Heart right ventricle (tissue), 16 donors: ENCODE data around the gene PCSK5. TPM values are rescaled to one million over a fixed set of nuclear protein-coding genes. Genes with fewer than 3 reads are reported as not detected.

Source experiments
- ATAC-seq, 8 donors: fragments of 200-7000 bp; cut with Tn5 transposase; one replicate each; pipeline ENCODE4 v1.9.1; 2020; ENCODE audit warnings: mild to moderate bottlenecking in 8 of 8, moderate library complexity in 8 of 8, moderate number of reproducible peaks in 1 of 8
- DNase-seq, 2 donors: peaks; one replicate each; pipeline ENCODE4 v3.0.0-alpha.2; 2020
- H3K27ac ChIP-seq, 10 donors: fragments of 200-600 bp; sonication (generic) in 2 of 10; one replicate each; pipeline versions ENCODE4 v1.5.0 to v1.8.0; 2020 to 2022; ENCODE audit warnings: mild to moderate bottlenecking in 3 of 10
- H3K27me3 ChIP-seq, 7 donors: fragments of 200-600 bp; one replicate each; pipeline ENCODE4 v1.8.0; 2021 to 2022; ENCODE audit warnings: mild to moderate bottlenecking in 2 of 7
- H3K36me3 ChIP-seq, 9 donors: fragments of 200-600 bp; sonication (generic) in 1 of 9; one replicate each; pipeline versions ENCODE4 v1.5.0 to v1.8.0; 2020 to 2022; ENCODE audit warnings: mild to moderate bottlenecking in 2 of 9
- H3K4me1 ChIP-seq, 9 donors: fragments of 200-600 bp; sonication (generic) in 1 of 9; one replicate each; pipeline versions ENCODE4 v1.5.0 to v1.8.0; 2020 to 2022; ENCODE audit warnings: mild to moderate bottlenecking in 4 of 9
- H3K4me3 ChIP-seq, 10 donors: fragments of 200-600 bp; sonication (generic) in 2 of 10; one replicate each; pipeline versions ENCODE4 v1.5.0 to v1.8.0; 2020 to 2022; ENCODE audit warnings: mild to moderate bottlenecking in 7 of 10, moderate library complexity in 2 of 10
- H3K9me3 ChIP-seq, 11 donors: fragments of 200-600 bp in 10 of 11; sonication (generic) in 2 of 11; one replicate each; pipeline versions ENCODE4 v1.5.0 to v1.8.0; 2013 to 2022; ENCODE audit warnings: mild to moderate bottlenecking in 2 of 11, control low read depth in 1 of 11, moderate library complexity in 1 of 11
- WGBS, 2 donors: extraction: QIAGEN DNeasy Blood & Tissue Kit; methylation state at CpG; one replicate each; pipeline ENCODE4 v1.1.7; 2013; ENCODE audit warnings: inconsistent platforms in 1 of 2; 5-methylcytosine and 5-hydroxymethylcytosine counted together
- intact Hi-C, 10 donors: fragments of 100-400 bp; cut with DNase I; formaldehyde crosslinking; loops; one replicate each; pipeline versions ENCODE4 v1.11.1 to v1.14.2; 2022
- polyA plus RNA-seq, 2 donors: library from polyadenylated mRNA; stranded (reverse); fragments of 200-250 nt; gene quantifications; one replicate each; pipeline ENCODE4 v1.2.3, GENCODE V29; 2013
- total RNA-seq, 10 donors: library from RNA; stranded (reverse); fragmentation: NEBNext Ultra II Directional in 3 of 10; extraction: Animal tissue kit (Norgen Biotek cat#: 25700) in 3 of 10; gene quantifications; one replicate each; pipeline versions ENCODE4 v1.2.1 to v1.2.4, GENCODE V29; 2021 to 2023
- TF ChIP-seq, protein P1 (sequence below), 9 donors: fragments of 200-600 bp; sonication (generic) in 2 of 9; IDR thresholded peaks; one replicate each; pipeline versions ENCODE4 v1.5.0 to v1.8.0; 2021 to 2022; ENCODE audit warnings: antibody characterized with exemption in 9 of 9, mild to moderate bottlenecking in 5 of 9, moderate library complexity in 1 of 9
- donor health status: Arrhythmogenic right ventricular cardiomyopathy.
- donor health status: ischemic (EF 13 %, LVEDD 7.1; RV severe dilation, severe dysfunction).
- donor health status: healthy with polysubstance abuse.
- donor health status: DM: no; HTN: yes; CAD: no.
- donor health status: DM: no; HTN: no; CAD: no.
- donor health status: ischemic (EF 25% LVEDD 6.9; RV normal size, moderate dysfunction).
- donor health status: ischemic (EF 25% LVEDD 5.7; RV mildly dilated, moderate dysfunction).
- donor health status: healthy.
- donor health status: DM: yes; HTN: yes; CAD: no.
- donor health status: Ischemic cardiomyopathy.
- donor health status: ischemic (EF 35%, LVEDD 5.7; RV mildly dilated, moderate dysfunction).
- donor health status: nonischemic (EF 11% LVEDD 7.7; RV severe dilation, severe dysfunction).
- donor health status: DM: yes; HTN: yes; CAD: no.
- donor health status: PGD.
- donor health status: ischemic (EF 29% LVEDD 5.4; RV normal size, mild dysfunction).
- donor health status: nonischemic (EF 23%, LVEDD 6.1; RV moderate dilation, normal function).

The PCSK5 gene
- total and polyA plus RNA-seq, 12 donors: 1.8 to 8.3 (median 5.7) TPM

DNA sequence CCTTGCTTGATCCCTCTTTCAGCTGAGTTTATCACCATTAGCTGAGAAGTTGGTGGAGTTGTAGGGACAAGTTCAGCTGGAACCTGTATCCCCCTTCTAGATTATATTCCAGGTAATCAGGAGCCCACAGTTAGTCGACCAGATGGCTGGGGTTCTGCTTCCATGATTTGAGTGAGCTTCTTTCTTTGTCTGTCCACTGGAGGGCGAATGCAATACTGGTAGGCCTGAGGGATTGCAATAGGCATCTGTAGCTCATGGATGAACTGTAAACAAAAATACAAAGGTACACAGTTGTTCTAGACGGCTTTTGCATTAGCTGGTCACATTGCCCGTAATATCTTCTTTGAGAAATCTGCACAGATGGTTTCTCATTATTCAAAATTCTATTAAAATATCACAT is 88.9 kb downstream of the PCSK5 start:
- H3K27me3 ChIP-seq: no peaks in the 10 kb centered on the region
- TF ChIP-seq, protein P1, sequence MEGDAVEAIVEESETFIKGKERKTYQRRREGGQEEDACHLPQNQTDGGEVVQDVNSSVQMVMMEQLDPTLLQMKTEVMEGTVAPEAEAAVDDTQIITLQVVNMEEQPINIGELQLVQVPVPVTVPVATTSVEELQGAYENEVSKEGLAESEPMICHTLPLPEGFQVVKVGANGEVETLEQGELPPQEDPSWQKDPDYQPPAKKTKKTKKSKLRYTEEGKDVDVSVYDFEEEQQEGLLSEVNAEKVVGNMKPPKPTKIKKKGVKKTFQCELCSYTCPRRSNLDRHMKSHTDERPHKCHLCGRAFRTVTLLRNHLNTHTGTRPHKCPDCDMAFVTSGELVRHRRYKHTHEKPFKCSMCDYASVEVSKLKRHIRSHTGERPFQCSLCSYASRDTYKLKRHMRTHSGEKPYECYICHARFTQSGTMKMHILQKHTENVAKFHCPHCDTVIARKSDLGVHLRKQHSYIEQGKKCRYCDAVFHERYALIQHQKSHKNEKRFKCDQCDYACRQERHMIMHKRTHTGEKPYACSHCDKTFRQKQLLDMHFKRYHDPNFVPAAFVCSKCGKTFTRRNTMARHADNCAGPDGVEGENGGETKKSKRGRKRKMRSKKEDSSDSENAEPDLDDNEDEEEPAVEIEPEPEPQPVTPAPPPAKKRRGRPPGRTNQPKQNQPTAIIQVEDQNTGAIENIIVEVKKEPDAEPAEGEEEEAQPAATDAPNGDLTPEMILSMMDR (IDR thresholded peaks at IDR 0.05): no peak
- ATAC-seq (no peak), DNase-seq (no peak)
- H3K4me3 ChIP-seq: no peak overlapping the region
- intact Hi-C loops: no loop called here
- H3K36me3 ChIP-seq: no peaks in the 10 kb centered on the region
- peaks cover 0 to 13% (median 0%) of the 10 kb centered on the region in 9 donors for H3K4me1 ChIP-seq
- WGBS, 2 donors: 54 to 55% methylated on average over 4 of the region's 4 CpGs
- no peak overlapping the region for H3K27ac ChIP-seq
- no peaks in the 10 kb centered on the region for H3K9me3 ChIP-seq

DNA sequence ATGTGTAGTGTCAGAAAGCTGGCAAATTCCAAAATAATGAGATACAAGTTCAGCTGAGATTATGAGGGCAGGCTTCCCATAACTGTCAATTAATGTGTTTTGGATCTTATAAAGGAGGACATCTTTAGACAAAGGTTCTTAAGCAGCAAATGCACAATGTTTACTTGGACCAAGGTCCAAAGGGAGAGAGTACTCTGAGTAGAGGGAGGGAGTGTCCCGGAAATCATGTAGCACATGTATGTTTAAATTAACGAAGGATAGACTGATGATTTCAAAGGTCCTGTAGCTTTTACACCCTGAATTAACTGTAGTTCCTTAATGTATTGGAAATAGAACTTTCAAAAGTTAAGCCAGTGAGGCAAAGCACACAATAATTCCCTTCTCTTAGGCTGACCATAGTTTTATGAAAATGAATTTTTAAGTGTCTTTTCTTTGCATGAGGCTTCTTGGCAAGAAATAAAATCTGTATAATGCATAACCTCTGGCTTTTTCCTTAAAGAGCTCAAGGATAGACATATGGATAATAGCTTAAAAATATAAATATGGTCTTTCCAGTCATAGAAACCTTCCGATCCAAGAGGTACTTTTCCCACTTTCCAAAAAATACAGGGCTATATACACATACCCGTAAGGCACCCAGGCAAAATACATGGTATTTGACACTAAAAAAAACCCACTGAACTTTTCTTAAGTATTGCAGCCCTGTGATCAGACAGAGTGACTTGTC is 93.0 kb downstream of the PCSK5 start:
- Histone ChIP-seq H3K36me3 (peaks cover 0 to 19% (median 0%) of the 10 kb centered on the region in 9 donors), H3K27me3 (no peaks in the 10 kb centered on the region), H3K4me1 (no peaks in the 10 kb centered on the region), H3K4me3 (no peak overlapping the region), H3K27ac (no peak overlapping the region), H3K9me3 (no peaks in the 10 kb centered on the region)
- TF ChIP-seq, protein P1 (IDR thresholded peaks at IDR 0.05): no peak
- intact Hi-C loops: no loop called here
- DNase-seq: no peak
- ATAC-seq: no peak
- WGBS, 2 donors: 73 to 81% methylated on average over 4 of the region's 4 CpGs

DNA sequence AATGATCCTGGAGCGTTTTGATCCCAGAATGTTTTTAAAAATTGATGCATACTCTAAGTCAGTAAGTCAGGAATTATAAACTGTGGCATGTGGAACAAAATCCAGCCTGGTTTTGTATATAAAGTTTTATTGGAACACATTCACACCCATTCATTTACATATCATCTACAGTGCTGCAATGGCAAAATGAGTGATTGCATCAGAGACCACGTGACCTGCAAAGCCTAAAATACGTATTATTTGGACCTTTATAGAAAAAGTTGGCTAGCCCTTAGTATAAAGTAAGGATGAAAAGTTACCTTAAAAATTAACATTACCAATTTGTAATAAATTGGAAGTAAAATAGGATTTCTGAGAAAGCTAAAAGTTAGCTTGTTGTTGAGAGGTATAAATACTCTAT is 95.0 kb downstream of the PCSK5 start:
- 67 to 79% methylated on average over 3 of the region's 3 CpGs for WGBS, 2 donors

DNA sequence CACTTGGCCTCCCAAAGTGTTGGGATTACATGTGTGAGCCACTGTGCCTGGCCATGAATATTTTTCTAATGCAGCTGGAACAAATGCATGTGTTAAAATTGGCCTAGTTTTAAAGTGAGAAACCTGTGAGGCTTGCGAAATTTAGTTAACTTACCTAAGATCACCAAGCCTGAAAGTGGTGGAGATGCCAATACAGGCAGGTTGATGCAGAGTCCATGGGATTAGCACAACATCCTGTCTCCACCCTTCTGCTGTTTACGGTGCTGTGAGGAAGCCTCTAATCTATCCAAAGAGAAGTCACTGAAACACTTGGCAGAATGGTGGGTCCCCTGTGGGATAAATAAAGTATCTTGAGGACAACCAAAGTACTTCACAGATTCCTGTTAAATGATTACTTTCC is 98.2 kb downstream of the PCSK5 start:
- intact Hi-C loops: no loop called here
- ATAC-seq (no peak), DNase-seq (no peak)
- H3K9me3 ChIP-seq: no peaks in the 10 kb centered on the region
- H3K27ac ChIP-seq: no peak overlapping the region
- H3K4me1 ChIP-seq: no peaks in the 10 kb centered on the region
- peaks cover 0 to 19% (median 0%) of the 10 kb centered on the region in 9 donors for H3K36me3 ChIP-seq
- 73 to 74% methylated on average over 2 of the region's 2 CpGs for WGBS, 2 donors
- no peaks in the 10 kb centered on the region for H3K27me3 ChIP-seq
- TF ChIP-seq, protein P1 (IDR thresholded peaks at IDR 0.05): no peak
- no peak overlapping the region for H3K4me3 ChIP-seq

More for the DNA sequence above, 95.0 kb downstream of the PCSK5 start:
- Histone ChIP-seq H3K4me3 (no peak overlapping the region), H3K27me3 (no peaks in the 10 kb centered on the region), H3K27ac (no peak overlapping the region), H3K9me3 (no peaks in the 10 kb centered on the region), H3K4me1 (no peaks in the 10 kb centered on the region), H3K36me3 (peaks cover 0 to 19% (median 0%) of the 10 kb centered on the region in 9 donors)
- TF ChIP-seq, protein P1 (IDR thresholded peaks at IDR 0.05): no peak
- DNase-seq (no peak), ATAC-seq (no peak)
- intact Hi-C loops: no loop called here
